GM10847 (cell line): Measurements from ENCODE around the gene SLA2.

ENCODE experiments used
- POLR2A ChIP-seq: IDR thresholded peaks from 2 replicates; pipeline ENCODE4 v1.6.1; 2011; ENCODE audit not compliant: insufficient read length; ENCODE audit errors: extremely low read depth

SLA2 gene

GRCh38 chr20:36654506-36654905 is 8.5 kb upstream of the SLA2 start:
- TF ChIP-seq POLR2A, result no peak

- no peak for TF ChIP-seq POLR2A
Observed at GRCh38 chr20:36653456-36653855, 7.5 kb upstream of the SLA2 start.

GRCh38 chr20:36647196-36648121 is 1.5 kb upstream of the SLA2 start:
- no peak for TF ChIP-seq POLR2A

GRCh38 chr20:36646678-36647077 is 682 bp upstream of the SLA2 start:
- TF ChIP-seq POLR2A, result no peak

GRCh38 chr20:36645353-36645752 is 643 bp downstream of the SLA2 start:
- TF ChIP-seq POLR2A, result no peak

GRCh38 chr20:36644706-36645095 is 1.3 kb downstream of the SLA2 start:
- no peak for TF ChIP-seq POLR2A

GRCh38 chr20:36644032-36644705 is 1.8 kb downstream of the SLA2 start:
- no peak for TF ChIP-seq POLR2A

GRCh38 chr20:36642136-36642535 is 3.9 kb downstream of the SLA2 start:
- TF ChIP-seq POLR2A, result no peak

GRCh38 chr20:36641506-36641843 is 4.5 kb downstream of the SLA2 start:
- TF ChIP-seq POLR2A, result no peak

- no peak for TF ChIP-seq POLR2A
Observed at GRCh38 chr20:36634342-36634741, 11.7 kb downstream of the SLA2 start.

GRCh38 chr20:36633285-36633772 is 12.7 kb downstream of the SLA2 start:
- no peak for TF ChIP-seq POLR2A

- TF ChIP-seq POLR2A, result no peak
Observed at GRCh38 chr20:36632487-36633284, 13.3 kb downstream of the SLA2 start.

GRCh38 chr20:36632147-36632486 is 13.9 kb downstream of the SLA2 start:
- TF ChIP-seq POLR2A, result no peak

- no peak for TF ChIP-seq POLR2A
Observed at GRCh38 chr20:36631646-36632045, 14.3 kb downstream of the SLA2 start.
